ENCODE measurements around the gene TRAPPC4. TPM values are rescaled to one million over a fixed set of nuclear protein-coding genes. Genes with fewer than 3 reads are reported as not detected.
"Not testable (repeated sequence)": the region's sequence is repeated elsewhere in the genome, so short reads cannot be mapped to it uniquely, and the experiment has no call there.

TRAPPC4 gene, protein sequence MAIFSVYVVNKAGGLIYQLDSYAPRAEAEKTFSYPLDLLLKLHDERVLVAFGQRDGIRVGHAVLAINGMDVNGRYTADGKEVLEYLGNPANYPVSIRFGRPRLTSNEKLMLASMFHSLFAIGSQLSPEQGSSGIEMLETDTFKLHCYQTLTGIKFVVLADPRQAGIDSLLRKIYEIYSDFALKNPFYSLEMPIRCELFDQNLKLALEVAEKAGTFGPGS
- total RNA-seq (100 to 1,000 TPM; 100 to 109 TPM), polyA plus RNA-seq (10 to 100 TPM; 73.0 to 97.6 (median 86.1) TPM), total RNA-seq (32.5 to 58.4 (median 36.8) reads per million in 6 experiments)

DNA sequence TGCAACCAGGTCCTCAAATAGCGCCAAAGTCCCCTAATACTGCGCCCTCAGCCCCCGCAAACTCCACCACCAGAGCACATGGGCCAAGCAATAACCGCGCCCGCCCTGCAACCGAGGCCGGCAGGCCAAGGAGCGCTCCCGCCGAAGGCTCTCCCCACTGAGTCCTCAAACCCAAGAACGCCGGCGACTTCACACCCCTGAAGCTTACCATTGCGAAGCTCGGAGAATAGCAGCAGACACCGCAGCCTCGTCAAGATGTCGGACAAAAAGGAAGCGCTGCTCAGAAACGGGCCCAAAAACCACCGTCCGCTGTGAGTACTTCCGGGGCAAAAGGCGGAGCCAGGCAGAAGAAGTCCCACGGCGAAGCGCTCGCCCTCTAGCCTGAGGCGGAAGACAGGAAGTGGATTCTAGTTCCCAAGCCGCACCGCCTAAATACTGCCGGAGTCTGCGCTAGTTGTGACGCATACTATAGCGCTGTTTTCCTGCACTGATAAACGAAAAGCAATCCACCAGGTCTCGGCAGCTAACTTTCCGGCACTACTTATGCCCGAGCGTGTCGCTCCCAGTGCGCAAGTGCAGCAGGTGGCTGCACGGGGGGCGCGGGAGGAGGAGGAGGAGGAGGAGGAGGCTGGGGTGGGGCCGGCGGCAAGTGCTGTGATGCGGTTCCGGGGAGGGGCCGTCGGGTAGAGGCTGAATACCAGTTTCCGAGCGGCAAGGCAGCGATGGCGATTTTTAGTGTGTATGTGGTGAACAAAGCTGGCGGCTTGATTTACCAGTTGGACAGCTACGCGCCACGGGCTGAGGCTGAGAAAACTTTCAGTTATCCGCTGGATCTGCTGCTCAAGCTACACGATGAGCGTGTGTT, at the start of gene TRAPPC4, which contains the start of gene RPS25:
Gene TRAPPC4, plus strand, starts transcription at position 693 of the 865 bp plus-strand sequence. Its CDS starts 30 bp downstream, at position 723.
Gene RPS25, minus strand, starts transcription at position 270 of the 865 bp plus-strand sequence. Its CDS starts 59 bp downstream, at position 211.
- DNase-seq: peak; percentile 93 to 98 (median 94)
- peak; percentile 85 to 86 for ATAC-seq
- H3K36me3 Mint-ChIP-seq: peaks cover 0 to 77% (median 14%) of the 10 kb centered on the region in 3 donors
- POLR2A ChIA-PET: interaction anchor here (0.7 to 5.0 kb wide), 33 partner anchors 9 to 352 kb away, joined by 3 to 82 read pairs (median 3); partner anchors contain the start of genes C2CD2L, CBL, CENATAC and DDX6
- H3K4me3 Mint-ChIP-seq: peak within 1 kb of the TSS; percentile 97 to 100 (median 98)
- H3K4me1 Mint-ChIP-seq: peaks cover 16 to 69% (median 56%) of the 10 kb centered on the region in 4 donors
- H3K27ac Mint-ChIP-seq: peak within 1 kb of the TSS; percentile 98 to 100 (median 100)
- no peaks in the 10 kb centered on the region for H3K9me3 Mint-ChIP-seq
- no peaks in the 10 kb centered on the region for H3K27me3 Mint-ChIP-seq

DNA sequence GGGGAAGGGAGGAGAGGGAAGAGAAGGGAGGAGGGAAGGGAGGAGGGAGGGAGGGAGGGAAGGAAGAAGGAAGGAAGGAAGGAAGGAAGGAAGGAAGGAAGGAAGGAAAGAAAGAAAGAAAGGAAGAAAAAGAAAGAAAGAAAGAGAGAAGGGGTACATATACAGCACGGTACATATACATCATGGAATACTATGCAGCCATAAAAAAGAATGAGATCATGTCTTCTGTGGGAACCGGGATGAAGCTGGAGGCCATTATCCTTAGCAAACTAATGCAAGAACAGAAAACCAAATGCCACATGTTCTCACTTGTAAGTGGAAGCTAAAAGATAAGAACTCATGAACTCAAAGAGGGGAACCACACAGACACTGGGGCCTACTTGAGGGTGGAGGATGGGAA, 49.1 kb upstream of the TRAPPC4 start:
- peaks cover 4 to 25% (median 13%) of the 10 kb centered on the region in 5 donors for H3K27me3 Mint-ChIP-seq
- H3K27ac Mint-ChIP-seq, H3K4me1 Mint-ChIP-seq, ATAC-seq, H3K36me3 Mint-ChIP-seq, H3K9me3 Mint-ChIP-seq, H3K4me3 Mint-ChIP-seq, POLR2A ChIA-PET, DNase-seq: not testable (repeated sequence)

DNA sequence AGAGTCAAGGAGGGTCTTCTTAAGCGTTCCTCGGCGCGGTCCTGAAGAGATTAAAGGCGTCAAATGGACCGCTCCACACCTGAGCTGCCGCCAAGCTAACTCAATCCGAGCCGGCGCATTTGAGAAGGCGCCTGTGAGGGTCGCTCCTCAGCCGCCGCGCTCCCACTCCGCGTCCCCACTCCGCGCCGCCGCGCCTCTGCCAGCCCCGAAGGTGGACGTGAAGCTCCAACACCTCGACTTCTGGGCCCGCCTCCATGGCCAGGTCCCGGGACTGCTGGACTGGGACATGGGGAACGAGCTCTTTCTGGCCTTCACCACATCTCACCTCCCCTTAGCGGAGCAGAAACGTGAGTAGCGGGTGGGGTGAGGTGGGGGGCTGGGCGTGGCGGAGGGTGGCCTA, 46.9 kb upstream of the TRAPPC4 start, which contains the start of gene FOXR1:
Gene FOXR1, plus strand, starts transcription at position 116 of the 400 bp plus-strand sequence. Its CDS starts 171 bp downstream, at position 287.
- peak within 1 kb of the TSS in 1 of 10 donors; percentile 31 for H3K4me3 Mint-ChIP-seq
- H3K27me3 Mint-ChIP-seq: peaks cover 4 to 30% (median 23%) of the 10 kb centered on the region in 5 donors
- H3K27ac Mint-ChIP-seq: no peak within 1 kb of the TSS
- no peaks in the 10 kb centered on the region for H3K9me3 Mint-ChIP-seq
- no peaks in the 10 kb centered on the region for H3K36me3 Mint-ChIP-seq
- no peaks in the 10 kb centered on the region for H3K4me1 Mint-ChIP-seq
- POLR2A ChIA-PET: interaction anchor here (0.6 to 1.1 kb wide), 2 partner anchors 25 to 204 kb away, joined by 3 to 5 read pairs; no protein-coding TSS in a partner anchor
- DNase-seq (no peak), ATAC-seq (no peak)

DNA sequence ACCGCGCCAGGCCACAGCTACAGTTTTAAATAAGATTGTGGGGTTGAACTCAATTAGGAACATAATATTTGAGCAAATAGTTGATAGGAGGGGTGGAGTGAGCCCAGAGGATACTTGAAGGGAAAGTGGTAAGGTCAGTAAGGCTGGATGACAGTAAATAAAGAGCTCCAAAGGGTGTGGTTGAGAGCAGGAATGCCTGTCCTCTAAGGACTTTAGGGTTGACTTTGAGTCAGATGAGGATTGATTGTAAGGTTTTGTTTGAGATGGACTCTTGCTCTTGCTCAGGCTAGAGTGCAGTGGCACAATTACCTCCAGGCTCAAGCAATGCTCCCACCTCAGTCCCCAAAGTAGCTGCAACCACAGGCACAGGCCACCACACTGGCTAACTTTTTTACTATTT, 44.6 kb upstream of the TRAPPC4 start:
- POLR2A ChIA-PET: no interaction called here
- Mint-ChIP-seq H3K27ac (peak overlapping the region in 1 of 10 donors; percentile 17), H3K4me1 (no peaks in the 10 kb centered on the region), H3K27me3 (peaks cover 6 to 29% (median 26%) of the 10 kb centered on the region in 5 donors), H3K36me3 (no peaks in the 10 kb centered on the region), H3K9me3 (no peaks in the 10 kb centered on the region), H3K4me3 (no peak overlapping the region)
- DNase-seq (no peak), ATAC-seq (no peak)

GRCh38 chr11:118975771-118976709, 42.5 kb upstream of the TRAPPC4 start:
- Mint-ChIP-seq H3K27ac (no peak overlapping the region), H3K27me3 (peaks cover 6 to 29% (median 17%) of the 10 kb centered on the region in 5 donors), H3K4me1 (peaks cover 0 to 6% (median 0%) of the 10 kb centered on the region in 4 donors), H3K9me3 (no peaks in the 10 kb centered on the region), H3K36me3 (no peaks in the 10 kb centered on the region), H3K4me3 (no peak overlapping the region)
- DNase-seq (no peak), ATAC-seq (no peak)
- POLR2A ChIA-PET: interaction anchor here (0.5 kb wide), 1 partner anchor 107 kb away, joined by 4 read pairs; no protein-coding TSS in a partner anchor

GRCh38 chr11:118979434-118979833, 39.1 kb upstream of the TRAPPC4 start:
- Mint-ChIP-seq H3K36me3 (no peaks in the 10 kb centered on the region), H3K9me3 (no peaks in the 10 kb centered on the region), H3K4me3 (no peak overlapping the region), H3K4me1 (peaks cover 0 to 6% (median 0%) of the 10 kb centered on the region in 4 donors), H3K27me3 (peaks cover 2 to 17% (median 7%) of the 10 kb centered on the region in 5 donors), H3K27ac (peak overlapping the region in 2 of 10 donors; percentile 9 to 50)
- DNase-seq: no peak
- POLR2A ChIA-PET: no interaction called here
- ATAC-seq: no peak

DNA sequence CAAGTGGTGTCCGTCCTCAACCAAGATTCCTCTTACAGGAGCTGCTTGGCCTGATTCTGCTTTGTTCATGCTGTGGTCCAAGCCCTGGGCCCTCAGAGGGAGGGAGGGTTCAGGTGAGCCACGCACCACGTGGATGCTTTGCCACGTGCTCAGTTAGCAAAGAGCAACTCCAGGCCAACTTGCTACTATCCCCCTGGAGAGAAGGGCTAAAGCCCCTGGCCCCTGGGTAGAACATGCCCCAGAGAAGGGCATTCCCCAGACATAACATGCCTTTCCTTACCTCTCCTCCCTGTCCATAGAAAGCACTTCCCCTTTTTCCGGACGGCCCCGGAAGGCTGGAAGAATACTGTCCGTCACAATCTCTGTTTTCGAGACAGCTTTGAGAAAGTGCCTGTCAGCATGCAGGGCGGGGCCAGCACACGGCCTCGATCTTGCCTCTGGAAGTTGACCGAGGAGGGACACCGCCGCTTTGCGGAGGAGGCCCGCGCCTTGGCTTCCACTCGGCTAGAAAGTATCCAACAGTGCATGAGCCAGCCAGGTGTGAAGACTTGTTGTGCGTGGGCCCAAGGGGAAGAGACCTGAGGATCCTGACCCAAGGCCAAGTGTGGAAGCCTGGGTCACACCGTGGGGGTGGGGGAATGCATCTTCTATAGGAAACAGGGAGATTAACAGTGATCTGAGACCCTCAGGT, 38.2 kb upstream of the TRAPPC4 start:
- no peak overlapping the region for H3K4me3 Mint-ChIP-seq
- no peaks in the 10 kb centered on the region for H3K9me3 Mint-ChIP-seq
- ATAC-seq (no peak), DNase-seq (no peak)
- peaks cover 0 to 6% (median 0%) of the 10 kb centered on the region in 4 donors for H3K4me1 Mint-ChIP-seq
- POLR2A ChIA-PET: no interaction called here
- peak overlapping the region in 1 of 10 donors; percentile 40 for H3K27ac Mint-ChIP-seq
- peaks cover 0 to 8% (median 2%) of the 10 kb centered on the region in 5 donors for H3K27me3 Mint-ChIP-seq
- no peaks in the 10 kb centered on the region for H3K36me3 Mint-ChIP-seq

DNA sequence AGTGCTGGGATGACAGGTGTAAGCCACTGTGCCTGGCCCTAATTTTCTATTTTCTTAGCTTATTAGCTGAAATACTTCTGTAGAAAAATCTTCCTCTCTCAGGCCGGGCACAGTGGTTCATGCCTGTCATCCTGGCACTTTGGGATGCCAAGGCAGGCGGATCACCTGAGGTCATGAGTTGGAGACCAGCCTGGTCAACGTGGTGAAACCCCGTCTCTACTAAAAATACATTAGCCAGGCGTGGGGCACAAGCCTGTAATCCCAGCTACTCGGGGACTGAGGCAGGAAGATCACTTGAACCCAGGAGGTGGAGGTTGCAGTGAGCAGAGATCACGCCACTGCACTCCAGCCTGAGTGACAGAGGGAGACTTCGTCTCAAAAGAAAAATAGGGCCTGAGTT, 34.2 kb upstream of the TRAPPC4 start:
- H3K9me3 Mint-ChIP-seq, DNase-seq, H3K27ac Mint-ChIP-seq, H3K4me3 Mint-ChIP-seq, H3K27me3 Mint-ChIP-seq, ATAC-seq, H3K4me1 Mint-ChIP-seq, H3K36me3 Mint-ChIP-seq, POLR2A ChIA-PET: not testable (repeated sequence)

DNA sequence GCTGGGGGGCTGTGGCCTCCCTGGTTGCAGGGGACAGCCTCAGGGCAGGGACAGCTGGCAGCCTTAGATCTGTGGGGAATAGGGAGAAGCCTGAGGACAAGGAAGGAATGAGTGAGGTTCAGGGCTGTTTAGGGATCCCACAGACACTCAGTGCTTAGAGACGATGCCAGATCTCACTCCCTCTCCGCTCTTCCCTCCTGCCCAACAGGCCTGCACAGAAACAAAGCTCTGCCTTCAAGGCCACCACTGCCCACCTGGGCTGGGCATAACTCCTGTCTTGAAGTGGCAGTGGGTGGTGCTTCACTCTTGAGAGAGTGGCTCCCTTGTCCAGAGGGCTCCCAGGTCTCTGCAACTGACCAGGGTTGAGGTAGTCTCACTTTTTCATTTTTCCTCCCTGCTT, 33.7 kb upstream of the TRAPPC4 start:
- Mint-ChIP-seq H3K36me3 (no peaks in the 10 kb centered on the region), H3K27ac (peak overlapping the region in 1 of 10 donors; percentile 50), H3K9me3 (no peaks in the 10 kb centered on the region), H3K27me3 (no peaks in the 10 kb centered on the region), H3K4me1 (peaks cover 0 to 2% (median 1%) of the 10 kb centered on the region in 4 donors), H3K4me3 (no peak overlapping the region)
- POLR2A ChIA-PET: no interaction called here
- ATAC-seq (no peak), DNase-seq (no peak)

DNA sequence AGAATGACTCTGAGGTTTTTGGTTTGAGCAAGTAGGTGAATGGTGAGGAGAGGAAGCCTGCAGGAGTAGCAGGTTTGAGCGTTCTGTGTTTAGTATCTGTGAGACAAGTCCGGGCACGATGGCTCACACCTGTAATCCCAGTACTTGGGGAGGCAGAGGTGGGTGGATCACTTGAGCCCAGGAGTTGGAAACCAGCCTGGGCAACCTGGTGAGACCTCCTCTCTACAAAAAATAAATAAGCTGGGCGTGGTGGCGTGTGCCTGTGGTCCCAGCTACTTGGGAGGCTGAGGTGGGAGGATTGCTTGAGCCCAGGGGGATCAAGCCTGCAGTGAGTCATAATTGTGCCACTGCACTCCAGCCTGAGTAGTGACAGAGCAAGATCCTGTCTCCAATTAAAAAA, 30.3 kb upstream of the TRAPPC4 start:
- Mint-ChIP-seq H3K4me3 (no peak overlapping the region), H3K27ac (peak overlapping the region in 2 of 10 donors; percentile 66 to 72), H3K27me3 (no peaks in the 10 kb centered on the region), H3K9me3 (no peaks in the 10 kb centered on the region), H3K36me3 (peaks cover 0 to 3% (median 0%) of the 10 kb centered on the region in 3 donors), H3K4me1 (peaks cover 0 to 2% (median 0%) of the 10 kb centered on the region in 4 donors)
- POLR2A ChIA-PET: no interaction called here
- no peak for DNase-seq
- ATAC-seq: no peak

DNA sequence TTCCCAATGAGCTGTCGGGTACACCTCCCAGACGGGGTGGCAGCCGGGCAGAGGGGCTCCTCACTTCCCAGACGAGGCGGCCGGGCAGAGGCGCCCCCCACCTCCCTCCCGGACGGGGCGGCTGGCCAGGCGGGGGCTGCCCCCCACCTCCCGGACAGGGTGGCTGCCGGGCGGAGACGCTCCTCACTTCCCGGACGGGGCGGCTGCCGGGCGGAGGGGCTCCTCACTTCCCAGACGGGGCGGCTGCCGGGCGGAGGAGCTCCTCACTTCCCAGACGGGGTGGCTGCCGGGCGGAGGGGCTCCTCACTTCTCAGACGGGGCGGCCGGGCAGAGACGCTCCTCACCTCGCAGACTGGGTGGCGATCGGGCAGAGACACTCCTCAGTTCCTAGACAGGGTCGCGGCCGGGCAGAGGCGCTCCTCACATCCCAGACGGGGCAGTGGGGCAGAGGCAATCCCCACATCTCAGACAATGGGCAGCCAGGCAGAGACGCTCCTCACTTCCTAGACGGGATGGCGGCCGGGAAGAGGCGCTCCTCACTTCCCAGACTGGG, 27.0 kb upstream of the TRAPPC4 start:
- ATAC-seq, H3K4me1 Mint-ChIP-seq, POLR2A ChIA-PET, H3K27me3 Mint-ChIP-seq, DNase-seq, H3K4me3 Mint-ChIP-seq, H3K36me3 Mint-ChIP-seq, H3K27ac Mint-ChIP-seq, H3K9me3 Mint-ChIP-seq: not testable (repeated sequence)

Data from naive thymus-derived CD8-positive, alpha-beta T cell (primary cell).